GM18873 (cell line): ENCODE results near the gene PARP9.

Experiments used
- ATAC-seq: cut with Tn5 transposase; IDR thresholded peaks from one replicate; pipeline ENCODE4 v1.9.1; 2021; ENCODE audit warnings: mild to moderate bottlenecking, moderate library complexity, moderate number of reproducible peaks; ENCODE audit not compliant: unreplicated experiment, low FRiP score

PARP9 gene

GRCh38 chr3:122493296-122493695 is 70.8 kb downstream of the PARP9 start:
- no peak for ATAC-seq

DNA sequence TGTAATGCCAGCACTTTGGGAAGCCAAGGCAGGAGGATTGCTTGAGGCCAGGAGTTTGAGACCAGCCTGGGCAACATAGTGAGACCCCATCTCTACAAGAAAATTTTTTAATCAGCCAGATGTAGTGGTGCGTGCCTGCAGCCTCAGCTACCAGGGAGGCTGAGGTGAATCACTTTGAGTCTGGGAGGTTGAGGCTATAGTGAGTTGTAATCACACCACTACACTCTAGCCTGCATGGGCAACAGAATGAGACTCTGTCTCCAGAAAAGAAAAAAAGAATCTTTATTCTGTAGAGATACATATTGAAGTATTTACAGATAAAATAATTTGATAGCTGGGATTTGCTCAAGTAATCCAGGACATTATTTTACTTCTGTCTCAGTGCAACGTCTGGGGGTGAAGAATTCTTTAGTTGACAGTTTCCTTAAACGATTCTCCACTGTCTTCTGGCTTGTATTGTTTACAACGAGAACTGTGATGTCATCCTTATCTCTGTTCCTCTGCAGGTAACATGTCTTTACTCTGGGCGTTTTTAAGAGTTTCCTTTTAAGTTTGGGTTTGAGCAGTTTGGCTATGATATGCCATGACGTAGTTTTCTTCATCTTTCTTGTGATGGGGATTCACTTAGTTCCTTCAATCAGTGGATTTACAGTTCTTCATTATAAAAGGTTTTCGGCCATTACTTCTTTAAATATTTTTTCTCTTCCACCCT is 75.7 kb downstream of the PARP9 start:
- no peak for ATAC-seq

- ATAC-seq = no peak
These were observed 79.1 kb downstream of the PARP9 start for GRCh38 chr3:122484985-122485384.

GRCh38 chr3:122481390-122481789 is 82.7 kb downstream of the PARP9 start:
- no peak for ATAC-seq
